Upper lobe of left lung (tissue), 6 donors: ENCODE measurements around the gene NUP42. TPM values are rescaled to one million over a fixed set of nuclear protein-coding genes. Genes with fewer than 3 reads are reported as not detected.

Source experiments
- ATAC-seq, 2 donors: fragments of 200-7000 bp; cut with Tn5 transposase; one replicate each; pipeline ENCODE4 v1.9.1; 2022; ENCODE audit warnings: mild to moderate bottlenecking in 2 of 2, moderate library complexity in 2 of 2; ENCODE audit not compliant: low FRiP score in 2 of 2
- DNase-seq, 2 donors: peaks; one replicate each; pipeline ENCODE4 v3.0.0-alpha.2; 2019 to 2020
- H3K27ac ChIP-seq, 4 donors: fragments of 200-600 bp; sonication (generic); one replicate each; pipeline ENCODE4 v1.5.1; 2016 to 2019
- H3K27me3 ChIP-seq, 4 donors: fragments of 200-600 bp; sonication (generic); one replicate each; pipeline ENCODE4 v1.5.1; 2017 to 2019
- H3K36me3 ChIP-seq, 4 donors: fragments of 200-600 bp; sonication (generic); one replicate each; pipeline ENCODE4 v1.5.1; 2016 to 2019
- H3K4me1 ChIP-seq, 4 donors: fragments of 200-600 bp; sonication (generic); one replicate each; pipeline ENCODE4 v1.5.1; 2018 to 2019
- H3K4me3 ChIP-seq, 4 donors: fragments of 200-600 bp; sonication (generic); one replicate each; pipeline ENCODE4 v1.5.1; 2017 to 2019; ENCODE audit warnings: mild to moderate bottlenecking in 2 of 4, moderate library complexity in 1 of 4
- H3K9me3 ChIP-seq, 4 donors: fragments of 200-600 bp; sonication (generic); one replicate each; pipeline ENCODE4 v1.5.1; 2018 to 2019
- CTCF ChIP-seq, 6 experiments: fragments of 450-650 bp in 4 of 6; fragments of 200-600 bp in 2 of 6; sonication (generic) in 2 of 6; IDR thresholded peaks; one replicate each; pipeline ENCODE4 v1.5.1; 2016 to 2019; ENCODE audit warnings: antibody characterized with exemption in 6 of 6
- EP300 ChIP-seq, 4 donors: sonication (generic); formaldehyde crosslinking; IDR thresholded peaks; one replicate each; pipeline ENCODE4 v1.5.1; 2017; ENCODE audit warnings: antibody characterized with exemption in 4 of 4, control low read depth in 2 of 4
- POLR2A ChIP-seq, 4 donors: fragments of 450-650 bp; IDR thresholded peaks; one replicate each; pipeline ENCODE4 v1.5.1; 2016 to 2017; ENCODE audit warnings: antibody characterized with exemption in 4 of 4, mild to moderate bottlenecking in 2 of 4
- POLR2AphosphoS5 ChIP-seq, 2 donors: sonication (generic); formaldehyde crosslinking; IDR thresholded peaks; one replicate each; pipeline ENCODE4 v1.5.1; 2017; ENCODE audit warnings: antibody characterized with exemption in 2 of 2
- WGBS, 2 donors: methylation state at CpG; one replicate each; pipeline ENCODE4 v1.1.5; 2017 to 2018; 5-methylcytosine and 5-hydroxymethylcytosine counted together
- total RNA-seq, 6 donors: library from RNA; depleted of rRNA in 4 of 6; stranded (reverse); fragments of >200 nt in 4 of 6; gene quantifications; one replicate each; pipeline versions ENCODE4 v1.1.0 to v1.2.1, GENCODE V29; 2016 to 2021
- donor health status: DM: no; HTN: no; CAD: no; lungs with moderate emphysema.
- donor health status: DM: no; HTN: yes; CAD: no; lungs with severe emphysema.

Gene NUP42
- total RNA-seq, 6 donors from 2014 or later, result 25.2 to 77.5 (median 32.9) TPM

GRCh38 chr7:23247046-23247602 lies 65.3 kb downstream of the NUP42 start:
- ATAC-seq, result peak; percentile 16 to 47
- H3K4me3 ChIP-seq, result peak overlapping the region in 3 of 4 donors; percentile 33 to 50 (median 49)
- peak overlapping the region in 3 of 4 donors; percentile 29 to 77 (median 70) for H3K27ac ChIP-seq
- no peaks in the 10 kb centered on the region for H3K36me3 ChIP-seq
- 74 to 80% methylated on average over 6 of the region's 6 CpGs for WGBS, 2 donors
- TF ChIP-seq CTCF (IDR thresholded peaks at IDR 0.05) (no peak), POLR2AphosphoS5 (IDR thresholded peaks at IDR 0.05) (no peak), EP300 (IDR thresholded peaks at IDR 0.05) (no peak), POLR2A (IDR thresholded peaks at IDR 0.05) (no peak)
- no peaks in the 10 kb centered on the region for H3K9me3 ChIP-seq
- H3K4me1 ChIP-seq, result peaks cover 0 to 8% (median 2%) of the 10 kb centered on the region in 4 donors
- H3K27me3 ChIP-seq, result peaks cover 0 to 5% (median 2%) of the 10 kb centered on the region in 4 donors
- DNase-seq, result no peak

GRCh38 chr7:23247603-23248335 lies 65.9 kb downstream of the NUP42 start:
- ATAC-seq (peak; percentile 77 to 88), DNase-seq (peak; percentile 49 to 89)
- WGBS, 2 donors, result 17 to 31% methylated on average over 11 to 24 of the region's 53 CpGs
- peaks cover 0 to 8% (median 2%) of the 10 kb centered on the region in 4 donors for H3K4me1 ChIP-seq
- no peaks in the 10 kb centered on the region for H3K9me3 ChIP-seq
- peaks cover 0 to 5% (median 2%) of the 10 kb centered on the region in 4 donors for H3K27me3 ChIP-seq
- H3K36me3 ChIP-seq, result no peaks in the 10 kb centered on the region
- peak overlapping the region in 3 of 4 donors; percentile 33 to 50 (median 49) for H3K4me3 ChIP-seq
- peak in 1 of 4 donors; percentile 70 for TF ChIP-seq POLR2A (IDR thresholded peaks at IDR 0.05)
- no peak for TF ChIP-seq CTCF (IDR thresholded peaks at IDR 0.05)
- peak in 1 of 2 donors; percentile 32 for TF ChIP-seq POLR2AphosphoS5 (IDR thresholded peaks at IDR 0.05)
- no peak for TF ChIP-seq EP300 (IDR thresholded peaks at IDR 0.05)
- H3K27ac ChIP-seq, result peak overlapping the region in 3 of 4 donors; percentile 29 to 77 (median 70)

GRCh38 chr7:23249486-23249885 lies 67.6 kb downstream of the NUP42 start:
- no peak for DNase-seq
- Histone ChIP-seq H3K9me3 (no peaks in the 10 kb centered on the region), H3K4me3 (no peak overlapping the region), H3K27ac (no peak overlapping the region), H3K4me1 (peaks cover 0 to 8% (median 2%) of the 10 kb centered on the region in 4 donors), H3K27me3 (peaks cover 0 to 5% (median 2%) of the 10 kb centered on the region in 4 donors), H3K36me3 (no peaks in the 10 kb centered on the region)
- no peak for TF ChIP-seq POLR2A (IDR thresholded peaks at IDR 0.05)
- TF ChIP-seq EP300 (IDR thresholded peaks at IDR 0.05), result no peak
- TF ChIP-seq CTCF (IDR thresholded peaks at IDR 0.05), result no peak
- no peak for TF ChIP-seq POLR2AphosphoS5 (IDR thresholded peaks at IDR 0.05)
- no peak for ATAC-seq

Other genes starting within 250 kb of the NUP42 start
- 10 to 100 TPM; 16.4 to 43.6 (median 38.8) TPM for gene HYCC1, start 167.9 kb upstream of the NUP42 start, total RNA-seq
- 10 to 100 TPM; 18.6 to 43.8 (median 23.9) TPM for gene KLHL7, start 76.3 kb upstream of the NUP42 start, total RNA-seq
- gene GPNMB, start 64.7 kb downstream of the NUP42 start, total RNA-seq, result 100 to 1,000 TPM in 5 of 6 donors, 10 to 100 TPM in 1; 68.5 to 309 (median 159) TPM
- 10 to 100 TPM; 30.5 to 63.2 (median 44.6) TPM for gene MALSU1, start 117.3 kb downstream of the NUP42 start, total RNA-seq